Dermis blood vessel endothelial cell (primary cell): ENCODE results near the gene GDNF. TPM values are rescaled to one million over a fixed set of nuclear protein-coding genes. Genes with fewer than 3 reads are reported as not detected.
"Not testable (repeated sequence)": the region's sequence is repeated elsewhere in the genome, so short reads cannot be mapped to it uniquely, and the experiment has no call there.

Experiments
- DNase-seq: peaks from one replicate; pipeline ENCODE4 v3.0.0; 2010
- total RNA-seq: library from RNA; depleted of rRNA; stranded (reverse); fragments of >200 nt; gene quantifications from 2 replicates; pipeline ENCODE4 v1.2.3, GENCODE V29; 2014

Gene GDNF
- not detected in 2 replicates for total RNA-seq

- peak; percentile 56 for DNase-seq
Observed at GRCh38 chr5:37839407-37840052, at the start of gene GDNF. Gene GDNF, minus strand, starts transcription at chr5:37840041. Its CDS starts 5,245 bp downstream, at chr5:37834796.

- DNase-seq, result no peak
Observed at GRCh38 chr5:37888476-37888875, 48.6 kb upstream of the GDNF start.

DNA sequence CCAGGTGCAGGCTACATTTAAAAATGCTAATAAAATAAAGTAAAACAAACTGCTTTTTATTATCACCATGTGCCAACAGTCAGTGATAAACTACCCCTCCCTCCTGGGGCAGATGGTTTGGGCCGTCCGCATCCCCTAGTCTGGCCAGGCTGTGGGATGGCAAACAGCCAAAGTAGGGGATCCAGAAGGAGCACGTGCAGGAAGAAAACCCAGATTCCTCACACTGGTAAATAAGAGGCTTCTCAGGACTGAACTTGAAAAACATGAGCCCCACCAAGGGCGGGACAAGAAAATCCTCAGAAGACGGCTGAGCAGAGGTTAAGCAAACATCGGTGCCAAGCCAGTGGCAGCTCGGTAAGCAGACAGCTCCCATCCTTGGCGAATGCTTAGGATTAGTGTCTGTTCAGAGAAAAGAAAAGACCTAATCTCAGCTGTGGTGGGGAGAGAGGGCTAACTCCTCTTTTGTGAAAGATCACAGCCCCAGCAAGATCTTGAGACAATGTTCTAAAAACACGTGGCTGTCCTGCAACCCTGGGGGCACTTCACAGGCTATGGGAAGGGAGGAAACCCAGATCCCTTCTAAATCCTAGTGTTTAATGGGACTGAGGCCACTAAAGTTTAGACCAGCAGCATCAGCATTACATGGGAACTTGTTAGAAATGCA is 46.5 kb upstream of the GDNF start:
- no peak for DNase-seq

DNA sequence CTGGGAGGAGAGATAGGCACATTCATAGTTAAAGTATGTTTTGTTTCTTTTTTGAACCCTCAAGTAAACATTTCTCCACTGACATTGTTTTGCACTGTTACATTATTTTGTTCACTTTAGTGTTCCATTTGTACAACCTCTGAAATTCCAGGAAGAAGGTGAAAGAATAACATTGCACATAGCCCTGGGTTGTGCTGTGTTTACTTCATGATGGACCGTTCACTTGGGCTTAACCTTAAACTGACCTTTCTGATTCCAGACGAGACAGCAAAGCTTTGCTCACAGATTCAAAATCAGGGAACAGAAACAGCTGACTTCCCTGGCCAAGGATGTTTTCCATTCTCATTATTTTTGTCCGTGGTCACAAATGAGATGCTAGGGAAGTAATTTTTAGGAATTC is 42.8 kb upstream of the GDNF start:
- no peak for DNase-seq

DNA sequence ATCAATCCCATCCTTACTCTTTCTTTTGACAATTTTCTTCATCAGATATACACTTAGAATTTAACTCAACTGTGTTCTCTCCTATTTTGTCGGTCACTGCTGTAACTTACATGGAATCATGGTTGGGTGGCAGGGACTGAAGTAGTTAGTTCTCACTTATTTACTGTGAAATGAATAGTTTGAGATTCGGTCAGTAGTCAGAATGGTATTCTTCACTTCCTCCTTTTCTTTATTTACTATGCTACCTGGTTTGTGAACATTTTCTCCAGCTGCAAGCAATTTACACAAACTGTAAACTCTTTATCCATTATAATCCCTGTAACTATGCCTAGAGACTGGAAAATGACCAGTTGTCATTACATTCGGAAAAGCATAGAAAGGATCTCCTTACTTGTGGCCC is 41.5 kb upstream of the GDNF start:
- no peak for DNase-seq

GRCh38 chr5:37876943-37877342 is 37.1 kb upstream of the GDNF start:
- no peak for DNase-seq

DNA sequence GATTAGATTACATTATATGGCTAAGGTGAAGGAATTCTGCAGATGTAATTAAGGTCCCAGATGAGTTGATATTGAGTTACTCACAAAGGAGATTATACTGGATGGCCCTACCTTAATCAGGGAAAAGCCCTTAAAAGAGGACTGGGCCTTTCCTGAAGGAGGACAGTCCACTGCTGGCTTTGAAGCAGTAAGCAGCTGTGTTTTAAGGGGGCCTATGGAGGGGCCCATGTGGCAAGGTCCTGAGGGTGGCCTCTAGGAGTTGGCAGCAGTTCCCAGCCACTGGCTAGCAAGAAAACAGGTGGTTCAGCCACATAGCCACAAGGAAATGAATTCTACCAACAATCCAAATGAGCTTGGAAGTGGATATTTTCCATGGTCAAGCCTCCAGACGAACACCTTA is 36.4 kb upstream of the GDNF start:
- no peak for DNase-seq

- no peak for DNase-seq
Observed at GRCh38 chr5:37875051-37875787, 35.4 kb upstream of the GDNF start.

DNA sequence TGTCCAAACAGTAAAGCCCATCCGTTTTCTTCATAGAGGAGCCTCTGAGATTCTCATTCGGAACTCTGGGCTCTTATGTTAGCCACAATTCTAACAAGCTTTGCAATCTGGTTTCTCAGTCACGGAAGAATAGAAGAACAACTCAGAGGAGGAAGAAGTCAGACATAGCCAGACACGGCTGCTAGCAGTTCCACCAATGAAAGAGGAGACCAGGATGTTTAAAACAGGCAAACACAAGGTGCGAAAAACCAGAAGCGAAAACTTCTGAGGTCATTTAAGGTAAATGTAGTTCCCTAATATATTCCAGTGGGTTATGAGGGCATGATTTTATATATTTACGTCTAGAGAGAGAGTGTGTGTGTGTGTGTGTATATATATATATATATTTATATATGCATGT is 34.1 kb upstream of the GDNF start:
- DNase-seq, result no peak

DNA sequence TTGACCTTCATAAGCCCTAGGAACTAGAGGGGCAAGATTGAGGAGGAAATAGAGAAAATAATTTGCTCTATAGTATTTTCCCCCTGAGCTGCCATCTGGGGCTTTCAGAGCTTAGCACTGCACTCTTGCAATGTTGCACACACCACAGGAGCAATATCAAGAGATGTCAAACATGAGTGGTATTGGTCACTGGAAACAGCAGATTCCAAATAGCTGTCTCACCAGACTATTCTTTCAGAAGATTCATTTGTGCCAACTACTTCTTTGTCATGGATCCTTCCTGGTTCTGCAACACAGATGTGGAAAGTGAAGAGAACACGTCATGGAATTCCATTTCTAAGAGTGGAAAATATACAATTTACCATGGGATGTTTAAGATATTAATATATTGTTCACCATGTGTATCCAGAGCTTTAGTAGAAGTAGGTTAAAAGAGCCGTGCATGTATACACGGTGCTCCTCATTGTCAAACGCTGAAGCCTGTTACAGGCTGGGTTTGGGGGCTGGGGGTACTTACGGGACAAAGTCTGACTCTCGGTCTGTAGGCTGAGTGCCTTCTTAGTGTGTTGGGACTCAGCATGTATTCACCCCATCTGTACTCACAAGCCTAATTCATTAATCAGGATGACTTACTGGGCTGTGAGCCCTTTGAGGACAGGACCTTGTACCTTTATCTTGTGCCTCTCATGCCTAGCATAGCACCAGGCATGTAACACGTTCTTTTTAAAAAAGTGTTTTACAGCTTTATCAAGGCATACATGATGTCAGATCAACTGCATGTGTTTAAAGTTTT is 31.4 kb upstream of the GDNF start:
- no peak for DNase-seq

DNA sequence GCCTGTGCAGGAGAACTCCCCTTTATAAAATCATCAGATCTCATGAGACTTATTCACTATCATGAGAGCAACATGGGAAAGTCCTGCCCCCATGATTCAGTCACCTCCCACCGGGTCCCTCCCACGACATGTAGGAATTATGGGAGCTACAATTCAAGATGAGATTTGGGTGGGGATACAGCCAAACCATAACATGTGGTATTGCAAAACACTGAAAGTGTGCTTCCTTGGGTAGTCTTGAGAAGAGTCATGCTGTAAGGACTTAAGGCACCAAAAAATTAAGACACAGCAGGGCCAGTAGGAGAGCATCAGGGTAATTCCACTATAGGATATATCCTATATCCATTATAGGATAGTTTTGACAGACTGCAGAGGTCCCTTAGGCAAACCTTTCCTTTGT is 29.4 kb upstream of the GDNF start:
- DNase-seq, result no peak

DNA sequence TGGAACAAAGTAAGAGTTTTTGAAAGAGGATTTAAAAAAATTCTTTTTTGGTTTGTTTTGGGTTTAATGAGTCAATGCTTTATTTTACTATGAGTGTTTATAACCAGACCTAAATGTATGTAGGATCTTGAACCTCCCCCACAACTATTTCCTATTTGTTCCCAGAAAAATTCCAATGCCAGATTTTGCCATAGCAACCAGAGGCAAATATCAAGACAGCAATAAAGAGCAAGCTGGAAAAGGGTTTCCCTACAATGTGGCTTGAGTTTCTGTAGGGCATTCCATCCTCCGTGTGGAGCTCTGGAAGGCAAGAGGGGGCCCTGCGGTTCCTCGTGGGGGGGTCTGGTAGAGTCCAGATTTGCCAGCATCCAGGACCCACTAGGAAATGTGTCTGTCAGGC is 27.8 kb upstream of the GDNF start:
- DNase-seq, result no peak

DNA sequence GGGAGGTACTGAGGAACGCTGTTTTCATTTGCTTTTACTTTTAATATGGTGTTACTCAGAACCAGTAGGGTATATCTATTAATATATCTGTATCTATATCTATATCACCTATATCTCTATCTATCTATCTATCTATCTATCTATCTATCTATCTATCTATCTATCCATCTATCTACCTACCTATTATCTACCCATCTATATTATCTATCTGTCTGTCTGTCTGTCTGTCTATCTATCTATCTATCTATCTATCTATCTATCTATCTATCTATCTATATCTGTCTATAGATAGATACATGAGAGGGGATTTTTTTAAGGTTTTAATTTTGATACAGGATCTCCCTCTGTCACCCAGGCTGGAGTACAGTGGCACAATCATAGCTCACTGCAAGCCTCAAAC is 23.1 kb upstream of the GDNF start:
- not testable (repeated sequence) for DNase-seq

DNA sequence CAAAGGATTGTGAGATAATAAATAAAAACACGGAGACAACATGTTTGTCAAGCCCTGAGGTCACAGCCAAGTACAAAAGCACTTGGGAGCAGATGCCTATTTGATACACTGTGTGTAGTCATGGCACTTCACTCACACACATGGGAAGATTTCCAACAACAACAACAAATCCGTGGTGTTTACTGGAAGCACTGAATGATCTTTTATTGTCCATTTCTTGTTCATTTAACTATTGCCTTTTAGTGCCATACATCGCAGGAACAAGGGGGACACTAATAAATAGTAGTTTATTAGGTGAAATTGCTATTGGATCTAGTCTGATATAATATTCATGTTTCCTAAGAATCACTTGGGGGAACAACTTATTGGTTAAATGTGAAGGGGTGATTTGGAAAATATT is 20.4 kb upstream of the GDNF start:
- DNase-seq, result no peak

DNA sequence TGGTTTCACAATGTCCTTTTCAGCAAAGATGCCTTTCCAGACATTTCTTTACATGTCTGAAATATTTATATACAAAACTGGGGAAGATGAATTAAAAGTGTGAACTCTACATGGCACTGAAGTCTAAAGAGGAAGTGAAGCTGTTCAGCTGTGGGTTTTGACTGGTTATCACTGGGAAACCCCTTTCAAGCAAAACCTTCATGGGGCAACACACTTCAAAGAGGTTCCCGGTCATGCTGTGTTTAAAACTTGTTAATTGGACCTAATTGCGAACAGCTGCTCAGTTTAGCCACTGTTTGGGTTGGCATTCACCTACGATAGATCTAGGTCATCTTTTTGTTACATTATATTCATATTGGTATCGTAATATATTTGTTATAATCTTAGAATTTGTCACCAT is 20.0 kb upstream of the GDNF start:
- no peak for DNase-seq

- DNase-seq, result no peak
Observed at GRCh38 chr5:37858250-37858649, 18.4 kb upstream of the GDNF start.

DNA sequence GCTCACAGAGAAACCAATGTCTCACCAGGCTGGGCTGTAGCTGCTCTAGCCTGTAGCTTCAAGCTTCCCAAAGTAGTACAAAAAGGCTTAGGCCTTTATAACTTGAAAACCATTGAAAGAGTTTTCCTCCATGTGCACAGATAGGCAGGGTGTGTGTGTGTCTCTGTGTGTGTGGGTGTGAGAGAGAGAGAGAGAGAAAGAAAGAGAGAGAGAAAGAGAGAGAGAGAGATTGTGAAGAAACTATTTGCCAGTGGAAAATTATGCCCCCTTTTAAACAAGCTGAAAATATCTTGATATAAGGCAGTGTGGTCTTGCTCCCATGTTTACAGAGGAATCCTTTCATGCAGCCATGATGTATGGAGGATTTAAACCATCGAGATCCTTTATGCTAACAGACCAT is 17.9 kb upstream of the GDNF start:
- DNase-seq, result no peak

DNA sequence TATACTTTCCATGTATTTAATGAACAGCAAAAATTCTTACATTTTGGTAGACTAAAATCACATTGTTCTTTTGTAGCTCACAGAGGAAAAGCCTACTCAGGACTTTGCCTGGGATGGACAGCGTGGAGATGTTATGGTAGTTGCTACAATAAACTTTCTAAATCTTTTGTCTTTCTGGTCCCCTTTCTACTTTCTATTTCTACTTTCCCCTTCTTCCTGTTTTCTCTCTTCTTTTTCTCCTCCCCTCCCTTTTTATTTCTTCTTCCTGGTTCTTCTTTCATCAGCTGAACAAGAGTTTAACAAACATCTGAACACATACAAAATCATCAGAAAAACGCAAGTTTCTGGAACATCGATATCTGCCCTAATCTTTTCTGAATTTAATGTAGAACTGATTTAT is 15.6 kb upstream of the GDNF start:
- DNase-seq, result no peak

DNA sequence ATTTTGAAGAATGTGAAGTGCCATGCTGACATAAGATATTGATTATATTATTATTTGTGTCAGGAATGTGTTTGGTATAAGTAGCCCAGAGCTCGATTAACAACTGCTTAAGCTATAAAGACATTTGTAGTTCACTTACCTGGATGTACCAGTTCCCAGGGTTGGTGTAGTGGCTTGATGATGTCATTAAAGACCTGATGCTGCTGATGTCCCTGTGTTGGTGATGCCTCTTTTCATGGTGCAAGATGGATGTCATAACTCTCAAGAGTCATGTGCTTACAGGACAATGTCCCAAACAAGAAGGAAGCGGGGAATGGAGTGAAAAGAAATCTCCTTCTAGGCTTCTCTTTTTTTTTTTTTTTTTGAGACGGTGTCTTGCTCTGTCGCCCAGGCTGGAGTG is 11.5 kb upstream of the GDNF start:
- no peak for DNase-seq

DNA sequence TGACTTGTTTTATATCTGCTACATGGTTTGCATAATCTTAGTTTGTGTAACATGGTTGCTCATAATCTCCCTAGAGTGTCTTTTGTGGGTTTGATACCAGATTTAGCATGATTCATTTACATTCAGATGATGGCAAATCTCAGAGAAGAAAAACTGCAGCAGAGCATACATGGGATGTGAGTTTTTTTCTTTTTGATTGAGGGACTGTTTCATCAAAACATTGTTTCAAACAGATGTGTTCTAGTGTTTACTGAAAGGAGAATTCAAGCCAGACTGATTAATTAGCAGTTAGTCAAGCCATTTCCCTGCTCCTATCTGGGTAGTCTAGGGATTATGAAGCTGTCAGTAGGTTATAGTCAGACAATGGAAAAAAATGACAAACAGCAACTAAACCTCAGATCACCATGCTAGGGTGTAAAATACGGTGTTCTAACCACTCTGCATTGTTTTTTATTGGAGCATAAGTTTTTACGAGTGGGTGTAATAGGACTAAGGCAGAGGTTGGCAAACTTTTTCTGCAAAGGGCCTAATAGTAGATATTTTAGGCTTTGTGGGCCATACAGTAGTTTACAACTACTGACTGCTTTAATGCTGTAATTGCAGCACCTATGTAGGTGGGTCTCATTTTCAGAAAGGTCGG is 10.5 kb upstream of the GDNF start:
- DNase-seq, result no peak

GRCh38 chr5:37849641-37850040 is 9.8 kb upstream of the GDNF start:
- no peak for DNase-seq

DNA sequence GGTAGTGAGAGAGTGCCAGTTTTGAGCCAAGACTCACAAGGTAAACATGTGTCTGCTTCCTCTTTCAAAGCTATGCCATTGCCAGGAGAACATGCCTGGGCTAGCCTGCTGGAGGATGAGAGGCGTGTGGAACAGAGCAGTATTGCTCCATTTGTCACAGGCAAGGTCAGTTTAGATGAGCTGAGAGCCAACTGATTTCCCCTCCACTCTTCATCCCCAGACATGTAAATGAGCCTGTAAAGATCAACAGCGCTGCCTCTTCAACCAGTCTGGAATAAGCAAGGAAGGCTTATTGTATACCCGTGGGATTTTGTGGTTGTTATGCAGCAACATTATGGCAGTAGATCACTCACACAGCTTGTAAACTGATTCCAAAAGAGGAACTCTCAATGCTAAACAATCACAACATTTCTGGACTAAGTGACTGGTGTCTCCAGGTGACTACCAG is 8.2 kb upstream of the GDNF start:
- peak; percentile 63 for DNase-seq
